Stimulated activated CD4-positive, alpha-beta T cell treated with anti-CD3 and anti-CD28 coated beads, Interleukin-4, amount 100 ng/mL, for 4 hours (primary cell): Measurements from ENCODE around the gene NUMA1.
A peak's percentile ranks its signal among the peaks of the same experiment; 100 is the strongest.

Experiments used
- DNase-seq, 2 experiments: peaks; one replicate each; pipeline ENCODE4 v3.0.0-alpha.2; 2020

Gene NUMA1

DNA sequence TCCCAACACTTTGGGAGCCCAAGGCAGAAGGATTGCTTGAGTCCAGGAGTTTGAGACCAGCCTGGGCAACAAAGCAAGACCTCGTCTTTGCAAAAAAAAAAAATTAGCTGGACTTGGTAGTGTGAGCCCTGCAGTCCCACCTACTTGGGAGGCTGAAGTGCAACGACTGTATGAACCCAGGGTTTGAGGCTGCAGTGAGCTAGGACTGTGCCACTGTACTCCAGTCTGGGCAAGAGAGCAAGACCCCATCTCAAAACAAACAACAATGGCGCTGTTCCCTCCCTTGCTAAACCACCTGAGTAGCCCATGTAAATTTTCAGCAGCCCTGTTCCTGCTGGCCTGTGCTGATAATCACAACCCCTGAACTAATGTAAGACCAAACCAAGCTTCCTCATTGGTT is 19.7 kb upstream of the NUMA1 start:
- DNase-seq = no peak

DNA sequence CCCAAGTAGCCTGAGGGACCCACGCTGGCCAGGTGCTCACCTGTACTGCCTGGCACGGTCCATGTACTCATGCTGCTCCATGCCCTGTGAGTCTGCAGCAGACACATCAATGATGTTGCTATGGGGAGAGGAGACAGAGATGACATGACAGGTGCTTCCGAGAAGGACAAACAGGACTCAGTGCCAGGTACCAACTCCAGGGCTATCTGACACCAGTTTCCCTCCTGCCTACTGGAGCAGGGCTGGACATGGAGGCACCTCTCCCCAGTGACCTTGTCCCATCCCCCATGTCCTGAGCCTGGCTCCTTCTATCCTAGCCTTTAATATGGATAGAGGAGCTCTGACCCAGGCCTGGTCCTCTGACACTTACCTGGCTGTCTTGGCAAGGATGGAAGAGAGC is 18.4 kb upstream of the NUMA1 start:
- DNase-seq = no peak

DNA sequence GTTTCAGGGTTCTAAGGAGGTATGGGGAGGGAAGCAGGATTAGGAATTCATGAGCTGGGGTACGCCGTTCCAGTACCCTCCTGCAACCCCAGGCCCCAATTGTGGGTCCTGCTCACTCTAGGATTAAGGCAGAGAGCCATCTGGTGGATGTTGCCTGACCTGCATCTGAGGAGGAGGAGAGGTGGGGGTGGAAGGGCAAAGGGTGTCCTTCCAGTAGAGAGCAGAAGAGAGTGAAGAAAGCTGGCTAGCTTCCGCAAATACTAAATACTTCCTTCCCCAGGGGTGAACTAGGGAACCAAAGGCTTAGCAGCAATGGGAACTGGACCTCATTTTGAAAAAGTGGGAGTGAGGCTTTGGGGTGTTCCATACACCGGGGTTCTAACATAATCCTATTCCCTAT is 10.9 kb upstream of the NUMA1 start:
- DNase-seq = peak; percentile 56 to 64

DNA sequence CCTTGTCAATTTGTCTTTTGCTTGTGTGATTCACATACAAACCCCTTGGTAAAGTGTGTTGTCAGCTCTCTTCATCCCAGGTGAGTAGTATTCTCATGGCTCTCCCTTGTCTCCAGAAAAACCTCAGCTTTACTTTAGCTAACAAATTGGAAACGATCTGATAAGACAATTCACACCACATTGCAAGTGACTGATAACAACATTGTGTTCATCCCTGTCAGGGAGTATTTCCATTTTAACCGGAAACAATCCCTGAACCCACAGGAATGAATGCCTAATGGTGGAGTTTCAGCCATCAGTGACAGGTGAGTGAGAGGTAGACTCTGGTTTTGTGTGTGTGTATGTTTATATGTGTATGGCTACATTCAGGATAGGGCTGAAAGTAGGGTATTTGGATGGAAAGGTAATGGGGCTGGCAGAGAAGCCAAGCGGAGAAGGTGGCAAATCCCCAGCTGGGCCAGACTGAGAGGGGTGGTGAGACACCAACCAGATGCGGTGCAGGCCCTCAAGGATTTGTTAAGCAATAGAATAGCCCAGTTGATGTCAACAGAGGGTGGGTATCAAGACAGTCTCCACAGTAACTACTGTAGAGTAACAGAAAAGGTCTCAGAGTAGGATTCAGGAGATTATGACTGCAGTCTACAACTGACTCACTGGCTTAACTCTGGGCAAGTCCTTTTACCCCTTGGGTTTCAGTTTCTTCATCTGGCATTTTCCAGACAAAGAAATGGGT is 7.9 kb upstream of the NUMA1 start:
- DNase-seq = no peak

DNA sequence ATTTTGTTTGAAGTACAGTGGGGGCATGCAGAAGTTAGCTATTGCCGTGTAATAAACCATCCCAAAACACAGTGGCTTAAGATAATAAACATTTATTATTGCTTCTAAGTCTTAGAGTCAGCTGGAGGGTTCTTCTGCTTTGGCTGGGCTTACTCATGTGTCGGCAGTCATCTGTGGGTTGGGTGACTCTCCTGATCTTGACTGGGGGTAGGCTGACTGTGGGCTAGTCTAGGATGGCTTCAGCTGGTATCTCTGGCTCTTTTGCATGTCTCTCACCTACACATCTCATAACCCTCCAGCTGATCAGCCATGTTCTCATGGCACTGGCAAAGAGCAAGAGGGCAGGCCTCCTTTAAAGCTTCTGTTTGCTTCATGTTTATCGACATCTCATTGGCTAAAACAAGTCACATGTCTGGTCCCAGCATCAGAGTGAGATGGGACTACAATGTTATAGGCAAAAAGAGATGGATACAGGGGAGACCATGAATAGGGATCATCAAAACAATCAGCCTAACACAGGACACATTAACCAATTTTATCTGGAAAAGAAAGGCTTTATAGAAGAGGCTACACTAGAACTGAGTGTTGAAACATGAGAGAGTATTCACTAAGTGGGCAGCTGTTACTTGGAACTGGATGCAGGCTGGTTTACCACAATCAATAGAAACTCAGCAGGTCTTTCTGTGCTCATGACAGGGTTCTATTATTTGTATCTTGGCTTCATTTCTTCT is 5.4 kb upstream of the NUMA1 start:
- no peak for DNase-seq

DNA sequence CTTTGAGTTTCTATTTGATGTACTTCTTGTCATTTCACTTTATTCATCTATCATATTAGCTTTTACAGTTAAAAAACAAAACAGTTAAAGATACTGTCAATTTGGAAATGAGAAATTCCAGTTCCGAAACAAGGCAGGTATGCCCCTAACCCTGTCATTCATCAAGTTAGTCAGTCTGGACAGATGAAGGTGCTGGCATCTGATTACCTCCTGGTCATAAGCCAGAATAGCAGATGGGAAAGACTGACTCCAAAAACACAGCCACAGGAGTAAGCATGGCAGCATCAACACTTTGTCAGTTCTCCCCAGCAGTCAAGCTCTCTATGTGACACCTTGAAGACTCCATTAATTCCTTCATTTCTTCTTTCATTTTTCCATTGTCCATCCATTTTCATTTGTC is 4.6 kb upstream of the NUMA1 start:
- DNase-seq = no peak

DNA sequence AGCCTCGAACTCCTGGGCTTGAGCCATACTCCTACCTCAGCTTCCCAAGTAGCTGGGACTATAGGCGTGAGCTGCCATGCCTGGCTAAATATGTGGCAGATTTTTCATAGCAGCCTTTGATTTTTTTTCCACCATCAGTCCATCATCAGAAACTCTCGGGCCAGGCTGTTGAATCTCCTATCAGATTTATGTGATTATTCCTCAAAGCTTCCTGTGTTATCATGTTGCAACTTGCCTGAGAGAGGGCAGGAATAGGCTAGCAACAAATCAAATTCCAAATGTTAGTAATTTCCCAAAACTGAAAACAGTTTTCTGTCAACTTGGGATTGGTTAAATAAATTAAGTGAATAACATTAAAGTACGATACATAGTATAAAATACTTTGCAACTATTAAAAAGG is 3.7 kb upstream of the NUMA1 start:
- no peak for DNase-seq

DNA sequence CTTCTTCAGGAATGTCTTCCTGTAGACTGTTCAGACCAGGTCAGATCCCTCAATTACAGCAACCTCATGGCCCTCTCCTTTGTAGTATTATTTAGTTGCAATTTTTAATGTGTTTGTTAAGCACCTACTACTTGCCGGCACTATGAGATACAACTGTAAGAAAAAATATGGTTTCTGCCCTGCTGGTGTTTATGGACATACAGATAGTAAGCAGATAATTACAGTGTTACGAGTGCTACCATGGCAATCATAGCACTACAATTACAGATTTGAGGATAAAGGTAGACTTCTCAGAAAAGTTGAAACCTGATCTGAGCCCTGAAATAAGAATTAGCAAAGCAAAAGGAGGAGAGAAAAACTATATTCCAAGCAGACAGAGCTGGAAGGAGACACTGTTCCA is 3.1 kb upstream of the NUMA1 start:
- no peak for DNase-seq

DNA sequence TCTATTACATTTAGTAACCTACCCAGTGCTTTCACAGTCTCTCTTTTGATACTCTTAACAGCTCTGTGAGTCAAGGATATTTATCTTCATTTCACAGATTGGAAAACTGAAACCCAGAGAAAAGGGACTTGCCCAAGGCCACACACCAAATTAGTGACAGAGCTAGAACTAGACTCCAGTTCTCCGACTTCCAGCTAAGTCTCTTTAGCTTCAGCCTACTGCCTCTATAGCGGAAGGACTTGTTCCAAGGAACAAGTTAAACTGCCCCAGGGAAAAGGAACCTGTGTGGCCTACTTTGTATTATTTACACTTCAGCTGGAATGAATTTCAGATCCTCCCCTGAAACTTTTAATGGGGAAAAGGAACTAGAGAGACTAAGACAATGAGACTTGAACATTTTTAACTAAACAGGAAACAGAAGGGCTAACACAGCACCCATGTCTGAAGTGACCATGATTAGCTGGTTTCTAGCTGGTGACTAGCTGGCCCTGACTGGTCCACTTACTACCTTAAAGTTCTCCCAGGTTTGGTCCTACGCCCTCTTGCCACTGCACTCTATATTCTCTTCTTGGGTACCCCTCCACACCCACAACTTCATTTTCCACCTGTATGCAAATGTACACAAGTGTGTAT is 1.6 kb upstream of the NUMA1 start:
- DNase-seq = no peak

DNA sequence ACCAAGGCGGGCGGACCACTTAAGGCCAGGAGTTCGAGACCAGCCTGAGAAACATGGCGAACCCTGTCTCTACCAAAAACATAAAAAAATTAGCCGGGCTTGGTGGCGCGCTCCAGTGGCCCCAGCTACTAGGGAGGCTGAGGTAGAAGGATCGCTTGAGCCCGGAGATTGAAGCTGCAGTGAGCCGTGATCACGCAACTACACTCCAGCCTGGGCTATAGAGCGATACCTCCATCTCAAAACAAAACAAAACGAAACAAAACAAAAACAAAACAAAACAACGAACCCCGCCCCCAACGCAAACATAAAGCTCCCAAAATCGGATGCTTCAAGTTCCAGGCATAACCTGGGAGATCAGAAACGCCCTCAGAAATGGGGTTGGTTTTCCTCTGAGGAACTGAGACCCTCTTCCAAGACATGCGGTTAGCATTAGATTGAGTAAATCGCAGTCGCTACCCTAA is 872 bp upstream of the NUMA1 start:
- no peak for DNase-seq

DNA sequence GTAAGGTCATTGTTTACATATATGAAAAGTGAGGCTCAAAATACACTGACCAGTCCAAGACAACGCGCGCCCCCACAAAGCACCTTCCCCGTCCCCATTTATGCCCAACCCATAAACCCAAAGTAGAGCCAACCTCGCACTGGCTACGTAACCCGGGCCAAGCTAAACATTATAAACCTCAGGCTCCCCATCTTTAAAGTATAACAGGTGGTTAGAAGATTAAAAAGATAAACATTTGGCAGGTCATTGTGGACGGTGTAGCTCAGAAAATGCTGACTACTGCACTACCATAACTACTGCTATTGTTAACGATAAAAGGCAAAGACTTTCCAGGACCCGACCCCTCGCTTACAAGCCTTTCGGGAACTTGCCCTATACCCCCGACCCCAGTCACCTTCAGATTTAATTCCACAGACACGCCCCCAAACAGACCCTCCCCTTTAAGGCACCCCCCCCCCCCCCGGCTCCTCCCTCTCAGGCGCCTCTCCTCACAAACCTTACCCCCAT is 470 bp downstream of the NUMA1 start:
- no peak for DNase-seq

DNA sequence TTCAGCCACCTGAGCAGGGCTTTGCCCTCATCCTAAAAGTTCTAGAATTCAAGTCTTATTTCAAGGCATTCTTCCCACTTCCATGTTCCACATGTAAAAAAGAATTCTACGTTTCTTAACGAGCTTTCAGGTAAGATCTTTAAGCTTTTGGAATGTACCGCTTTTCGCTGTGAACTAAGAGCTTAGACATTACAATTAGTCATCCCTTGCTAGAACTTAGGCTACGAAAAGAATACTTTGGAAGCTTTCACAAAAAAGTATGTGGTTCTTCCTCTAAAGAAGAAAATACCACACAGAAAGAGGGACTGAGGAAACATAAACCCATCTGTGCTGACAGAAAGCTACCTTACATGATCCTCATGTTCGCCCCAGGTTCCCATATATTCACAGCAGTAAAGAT is 1.9 kb downstream of the NUMA1 start:
- no peak for DNase-seq

DNA sequence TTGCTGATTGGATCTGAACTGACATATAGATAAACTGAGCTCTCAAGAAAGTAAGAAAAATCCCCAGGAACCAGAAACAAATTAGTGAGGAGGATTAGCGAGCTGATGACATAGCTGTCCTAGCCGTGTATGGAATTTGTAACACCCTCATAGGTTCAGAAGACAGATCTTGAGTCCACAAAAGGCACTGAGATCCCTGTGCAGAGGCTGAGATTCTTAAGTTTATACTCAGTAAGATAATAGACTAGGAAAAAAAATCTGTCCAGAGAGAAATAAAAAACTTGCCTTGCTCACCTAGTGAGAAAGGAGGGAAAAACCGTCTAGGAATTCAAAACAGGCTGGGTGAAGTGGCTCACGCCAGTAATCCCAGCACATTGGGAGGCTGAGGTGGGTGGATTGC is 4.6 kb downstream of the NUMA1 start:
- DNase-seq = no peak

DNA sequence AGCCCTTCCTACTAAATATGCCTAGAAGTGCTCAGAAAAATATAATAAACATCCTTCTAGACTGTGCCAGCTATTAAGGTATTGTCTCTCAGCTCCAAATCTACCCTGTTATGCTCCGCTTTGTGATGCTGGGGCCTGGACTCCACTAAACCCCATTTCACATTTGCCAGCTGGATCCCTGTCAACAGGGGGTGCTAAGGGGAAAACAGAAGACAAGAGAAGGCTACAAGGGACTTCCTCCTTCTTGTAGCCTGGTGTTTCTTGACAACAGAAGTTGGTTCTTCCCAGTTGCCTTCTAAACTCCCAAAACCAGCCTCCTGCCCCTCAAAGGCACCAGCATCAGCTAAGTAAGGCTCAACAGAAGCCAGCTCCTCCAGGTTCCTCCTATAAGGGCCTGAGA is 5.2 kb downstream of the NUMA1 start:
- DNase-seq = no peak

DNA sequence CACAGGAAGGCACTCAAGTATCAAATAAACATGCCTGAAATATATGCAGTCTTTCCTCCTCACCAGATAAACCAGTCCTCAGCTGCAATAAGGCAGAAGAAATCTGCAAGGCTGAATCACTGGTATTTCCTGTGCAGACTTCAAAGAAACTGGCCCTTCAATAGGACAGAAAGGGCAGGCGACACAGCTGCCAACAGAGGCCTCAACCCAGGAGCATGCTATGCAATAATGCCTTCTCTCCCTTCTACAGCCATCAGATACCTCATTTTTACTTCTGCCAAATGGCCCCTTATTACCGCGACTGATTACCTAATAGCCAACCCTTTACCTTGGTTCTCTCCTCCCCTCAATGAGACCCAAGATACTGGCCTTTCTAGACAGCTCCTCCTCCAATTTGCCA is 8.0 kb downstream of the NUMA1 start:
- no peak for DNase-seq

DNA sequence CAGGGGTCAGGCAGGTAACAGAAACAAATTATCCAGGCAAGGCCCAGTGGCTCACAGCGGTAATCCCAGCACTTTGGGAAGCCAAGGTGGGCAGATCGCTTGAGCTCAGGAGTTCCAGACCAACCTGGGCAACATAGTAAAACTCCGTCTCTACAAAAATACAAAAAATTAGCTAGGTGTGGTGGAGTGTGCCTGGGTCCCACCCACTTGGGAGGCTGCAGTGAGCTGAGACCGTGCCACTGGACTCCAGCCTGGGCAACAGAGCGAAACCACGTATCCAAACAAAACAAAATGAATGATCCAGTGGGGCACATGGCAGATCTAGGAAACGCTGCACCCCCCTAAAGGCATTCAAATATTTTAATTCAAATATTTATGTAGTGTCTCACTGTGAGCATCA is 9.9 kb downstream of the NUMA1 start:
- no peak for DNase-seq

DNA sequence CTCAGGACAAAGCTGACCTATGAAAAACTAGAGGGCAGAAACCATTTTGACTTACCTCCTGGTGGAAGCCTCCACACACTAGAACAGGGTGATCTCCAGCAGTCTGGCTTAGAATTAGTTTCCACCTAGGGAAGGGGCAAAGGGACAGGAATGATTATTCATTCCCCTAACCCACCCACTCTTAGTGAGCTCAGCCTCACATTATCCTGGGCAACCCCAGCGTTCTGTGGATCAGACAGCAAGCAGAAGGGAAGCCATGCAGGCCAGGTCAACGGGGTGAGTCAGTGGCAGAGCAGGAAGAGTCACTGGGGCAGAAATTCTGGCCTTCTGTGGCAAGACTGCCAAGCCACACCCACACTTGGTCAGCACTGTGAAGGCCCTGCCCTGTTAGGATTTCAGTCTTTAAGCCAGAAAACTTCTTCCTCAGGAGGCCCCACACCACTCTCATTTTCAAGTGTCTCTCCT is 10.5 kb downstream of the NUMA1 start:
- no peak for DNase-seq

DNA sequence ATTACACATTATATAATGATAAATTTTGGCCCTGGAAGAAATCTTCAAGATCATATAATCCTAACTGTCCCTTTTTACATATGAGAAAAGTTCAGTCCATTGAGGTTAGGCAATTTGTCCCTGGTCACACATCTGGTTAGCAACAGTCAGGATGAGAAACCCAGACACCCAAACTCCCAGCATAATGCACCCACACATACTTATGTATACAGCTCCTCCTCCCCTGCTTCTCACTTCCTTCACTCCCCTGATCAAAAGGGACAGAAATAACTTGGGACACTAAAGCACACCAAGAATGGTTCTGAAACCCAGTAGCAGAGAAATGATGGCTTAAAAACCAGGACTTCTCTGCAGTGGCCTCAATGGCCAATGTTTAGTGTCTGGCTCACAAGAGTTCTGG is 11.1 kb downstream of the NUMA1 start:
- DNase-seq = no peak

DNA sequence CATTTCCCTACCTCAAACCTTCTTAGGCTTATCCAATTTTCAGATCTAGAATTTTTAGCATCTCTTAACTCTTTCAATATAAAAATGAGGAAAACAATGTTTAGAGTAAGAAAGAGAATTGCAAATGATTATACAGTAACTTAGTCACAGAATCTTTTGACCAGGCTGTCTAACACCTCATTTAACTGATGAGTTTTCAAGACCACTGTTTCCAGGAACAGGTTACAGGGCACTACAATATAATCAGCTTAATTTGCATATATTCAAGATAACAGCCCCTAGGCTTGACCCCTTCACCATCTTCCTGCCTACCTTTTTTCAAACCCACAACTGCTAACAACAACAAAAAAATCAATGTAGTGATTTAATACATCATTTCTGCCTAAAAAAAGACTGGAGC is 12.7 kb downstream of the NUMA1 start:
- DNase-seq = no peak

DNA sequence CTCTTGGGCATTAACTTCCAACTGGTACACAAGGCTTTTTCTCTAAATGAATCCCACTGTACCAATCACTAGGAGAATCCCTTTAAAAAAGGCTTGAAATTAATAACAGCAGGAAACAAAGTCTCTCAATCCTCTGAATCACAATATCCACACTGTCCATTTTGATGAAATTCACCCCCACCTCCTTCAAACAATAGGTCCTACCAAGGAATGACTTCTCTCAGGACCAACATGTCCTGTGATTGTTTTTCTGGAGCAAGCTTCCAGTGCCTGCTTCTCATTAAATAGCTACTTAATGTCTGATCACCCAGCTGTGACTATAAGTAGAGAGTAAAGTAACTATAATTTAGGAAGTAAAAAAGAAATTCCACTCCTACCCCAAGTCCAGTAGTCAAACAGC is 13.1 kb downstream of the NUMA1 start:
- DNase-seq = no peak

DNA sequence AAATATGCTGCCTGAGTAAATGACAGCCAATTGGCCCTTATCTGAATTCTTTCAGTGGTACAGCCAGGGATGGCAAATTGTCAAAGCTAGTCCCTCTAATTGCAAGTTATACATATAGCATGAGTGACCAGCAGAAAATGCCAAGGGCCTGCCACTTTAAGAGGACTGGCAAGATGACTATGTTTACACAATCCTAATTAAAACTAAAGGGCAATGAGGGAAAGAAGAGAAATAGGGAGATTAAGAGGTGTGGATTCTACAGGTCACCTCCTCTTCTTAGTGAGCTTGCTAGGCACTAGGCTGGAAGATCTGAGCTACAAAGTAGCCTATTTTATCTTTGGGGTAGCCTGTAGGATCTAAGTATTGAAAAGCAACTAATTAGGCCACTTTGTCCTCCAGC is 13.5 kb downstream of the NUMA1 start:
- DNase-seq = no peak

DNA sequence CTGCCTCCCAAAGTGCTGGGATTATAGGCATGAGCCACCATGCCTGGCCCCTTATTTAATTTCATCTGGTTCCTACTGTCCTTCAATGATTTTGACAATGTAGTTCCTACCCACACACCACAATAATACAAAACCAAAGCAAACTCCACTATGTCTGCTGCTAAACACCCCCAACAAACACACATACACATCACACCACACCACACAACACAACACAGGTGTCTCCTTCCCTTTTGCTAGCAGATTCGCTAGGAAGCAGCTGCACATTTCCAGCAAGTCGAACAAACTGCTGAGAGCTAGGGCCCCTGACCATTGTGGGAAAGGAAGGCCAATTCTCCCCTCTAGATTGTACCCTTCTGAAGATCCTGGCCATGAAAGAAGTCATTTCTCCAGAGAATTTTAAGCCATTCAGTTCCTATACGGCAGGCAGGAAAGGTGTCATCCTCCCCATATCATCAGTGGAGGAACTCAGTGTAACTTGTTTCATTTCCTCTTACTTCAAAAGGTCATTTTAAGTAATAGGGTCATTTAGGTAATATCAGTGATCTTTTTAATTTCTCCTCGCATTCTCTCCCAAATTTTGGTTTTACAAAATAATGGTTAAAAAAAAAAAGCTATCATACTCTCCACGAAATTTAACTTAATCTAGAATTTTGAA is 18.5 kb downstream of the NUMA1 start:
- DNase-seq = no peak

DNA sequence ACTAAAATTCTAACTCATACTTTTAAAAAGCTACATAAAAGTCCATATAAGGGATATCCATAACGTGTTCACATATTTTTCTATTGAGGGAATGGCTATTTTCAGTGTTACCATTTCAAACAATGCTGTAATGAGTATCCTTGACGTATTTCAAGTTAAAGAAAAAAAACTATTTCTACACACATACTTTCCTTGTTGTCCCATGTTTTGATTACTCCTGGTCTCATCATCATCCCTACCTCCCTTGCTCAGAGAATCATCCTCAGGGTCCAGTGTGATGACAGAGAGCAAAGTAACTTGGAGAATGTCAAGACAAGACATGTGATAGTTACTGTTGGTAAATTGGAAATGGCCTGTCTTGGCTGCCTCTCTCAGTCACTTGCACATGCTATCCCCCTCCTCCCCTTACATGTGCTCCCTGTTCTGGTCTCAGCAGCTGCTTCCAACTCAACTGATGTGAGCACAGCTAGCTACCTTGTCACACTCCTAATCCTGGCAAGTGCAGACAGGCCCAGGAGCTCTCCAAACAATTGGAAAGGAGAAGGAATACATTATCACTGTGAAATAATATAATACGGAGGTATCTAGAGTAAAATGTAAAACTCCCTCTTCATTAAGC is 21.8 kb downstream of the NUMA1 start:
- no peak for DNase-seq
